Ecto neural progenitor cell (in vitro differentiated cells): ENCODE data around the gene SLC41A3.

Experiments used
- DNase-seq: peaks from one replicate; pipeline ENCODE4 v3.0.0-alpha.2; 2018; ENCODE audit warnings: low spot score

Gene SLC41A3

GRCh38 chr3:126083913-126084767 lies at the start of gene SLC41A3:
Gene SLC41A3 (minus strand): TSS chr3:126084124. CDS start chr3:126068219, 15,905 bp downstream.
- peak; percentile 88 for DNase-seq

- DNase-seq, result peak; percentile 40
Measured at GRCh38 chr3:126133606-126134005, 49.7 kb upstream of the SLC41A3 start.

GRCh38 chr3:126132751-126133511 lies 49.0 kb upstream of the SLC41A3 start:
- peak; percentile 54 for DNase-seq

- DNase-seq, result peak; percentile 36
Measured at GRCh38 chr3:126131881-126132750, 48.2 kb upstream of the SLC41A3 start.

GRCh38 chr3:126130981-126131745 lies 47.2 kb upstream of the SLC41A3 start:
- DNase-seq, result peak; percentile 35

- peak; percentile 39 for DNase-seq
Measured at GRCh38 chr3:126130081-126130855, 46.3 kb upstream of the SLC41A3 start.

- DNase-seq, result peak; percentile 41
Measured at GRCh38 chr3:126129398-126129891, 45.5 kb upstream of the SLC41A3 start.

GRCh38 chr3:126128504-126129397 lies 44.8 kb upstream of the SLC41A3 start:
- DNase-seq, result peak; percentile 29

GRCh38 chr3:126127904-126128303 lies 44.0 kb upstream of the SLC41A3 start:
- peak; percentile 25 for DNase-seq

- DNase-seq, result peak; percentile 27
Measured at GRCh38 chr3:126127452-126127851, 43.5 kb upstream of the SLC41A3 start.

- peak; percentile 50 for DNase-seq
Measured at GRCh38 chr3:126126811-126127431, 43.0 kb upstream of the SLC41A3 start.

GRCh38 chr3:126126286-126126685 lies 42.4 kb upstream of the SLC41A3 start:
- DNase-seq, result peak; percentile 44

GRCh38 chr3:126125781-126126251 lies 41.9 kb upstream of the SLC41A3 start:
- no peak for DNase-seq

GRCh38 chr3:126125341-126125740 lies 41.4 kb upstream of the SLC41A3 start:
- DNase-seq, result peak; percentile 37

- peak; percentile 24 for DNase-seq
Measured at GRCh38 chr3:126124896-126125295, 41.0 kb upstream of the SLC41A3 start.

GRCh38 chr3:126124148-126124868 lies 40.4 kb upstream of the SLC41A3 start:
- peak; percentile 47 for DNase-seq

GRCh38 chr3:126121632-126122031 lies 37.7 kb upstream of the SLC41A3 start:
- peak; percentile 29 for DNase-seq

- peak; percentile 19 for DNase-seq
Measured at GRCh38 chr3:126121074-126121473, 37.1 kb upstream of the SLC41A3 start.
